GM19467 (cell line): ENCODE measurements around the gene SRRM3.
"Not testable (repeated sequence)": the region's sequence is repeated elsewhere in the genome, so short reads cannot be mapped to it uniquely, and the experiment has no call there.

Experiments
- ATAC-seq: cut with Tn5 transposase; IDR thresholded peaks from one replicate; pipeline ENCODE4 v1.9.1; 2021; ENCODE audit warnings: mild to moderate bottlenecking, moderate library complexity; ENCODE audit not compliant: unreplicated experiment

SRRM3 gene

GRCh38 chr7:76310102-76310957 is 108.6 kb downstream of the SRRM3 start:
- no peak for ATAC-seq

GRCh38 chr7:76311838-76312237 is 110.1 kb downstream of the SRRM3 start:
- not testable (repeated sequence) for ATAC-seq

GRCh38 chr7:76314042-76314721 is 112.5 kb downstream of the SRRM3 start:
- ATAC-seq = peak; percentile 42

- not testable (repeated sequence) for ATAC-seq
These were observed 113.0 kb downstream of the SRRM3 start for GRCh38 chr7:76314740-76315139.

- ATAC-seq = no peak
These were observed 113.7 kb downstream of the SRRM3 start for GRCh38 chr7:76315364-76315763.

GRCh38 chr7:76316984-76317781 is 115.5 kb downstream of the SRRM3 start:
- ATAC-seq = no peak

- ATAC-seq = peak; percentile 93
These were observed 116.2 kb downstream of the SRRM3 start for GRCh38 chr7:76317782-76318487.

- peak; percentile 37 for ATAC-seq
These were observed 117.0 kb downstream of the SRRM3 start for GRCh38 chr7:76318488-76319353.

- ATAC-seq = no peak
These were observed 123.4 kb downstream of the SRRM3 start for GRCh38 chr7:76325092-76325491.

GRCh38 chr7:76325811-76326210 is 124.1 kb downstream of the SRRM3 start:
- ATAC-seq = no peak

- ATAC-seq = no peak
These were observed 125.0 kb downstream of the SRRM3 start for GRCh38 chr7:76326646-76327233.

GRCh38 chr7:76327610-76328009 is 125.9 kb downstream of the SRRM3 start:
- no peak for ATAC-seq

GRCh38 chr7:76328389-76328788 is 126.7 kb downstream of the SRRM3 start:
- ATAC-seq = no peak

- ATAC-seq = no peak
These were observed 127.8 kb downstream of the SRRM3 start for GRCh38 chr7:76329479-76329878.

GRCh38 chr7:76330261-76330660 is 128.6 kb downstream of the SRRM3 start:
- ATAC-seq = no peak

- no peak for ATAC-seq
These were observed 129.0 kb downstream of the SRRM3 start for GRCh38 chr7:76330673-76331072.

GRCh38 chr7:76332078-76332477 is 130.4 kb downstream of the SRRM3 start:
- ATAC-seq = no peak

GRCh38 chr7:76333511-76334101 is 131.9 kb downstream of the SRRM3 start:
- ATAC-seq = no peak
